Stimulated activated CD4-positive, alpha-beta T cell treated with anti-CD3 and anti-CD28 coated beads, Interleukin-1b, Interleukin-23, amount 100 ng/mL, for 48 hours (primary cell): Measurements from ENCODE around the gene LDAF1.
"Not testable (repeated sequence)": the region's sequence is repeated elsewhere in the genome, so short reads cannot be mapped to it uniquely, and the experiment has no call there.

Source experiments
- DNase-seq: peaks from one replicate; pipeline ENCODE4 v3.0.0-alpha.2; 2020

Gene LDAF1

DNA sequence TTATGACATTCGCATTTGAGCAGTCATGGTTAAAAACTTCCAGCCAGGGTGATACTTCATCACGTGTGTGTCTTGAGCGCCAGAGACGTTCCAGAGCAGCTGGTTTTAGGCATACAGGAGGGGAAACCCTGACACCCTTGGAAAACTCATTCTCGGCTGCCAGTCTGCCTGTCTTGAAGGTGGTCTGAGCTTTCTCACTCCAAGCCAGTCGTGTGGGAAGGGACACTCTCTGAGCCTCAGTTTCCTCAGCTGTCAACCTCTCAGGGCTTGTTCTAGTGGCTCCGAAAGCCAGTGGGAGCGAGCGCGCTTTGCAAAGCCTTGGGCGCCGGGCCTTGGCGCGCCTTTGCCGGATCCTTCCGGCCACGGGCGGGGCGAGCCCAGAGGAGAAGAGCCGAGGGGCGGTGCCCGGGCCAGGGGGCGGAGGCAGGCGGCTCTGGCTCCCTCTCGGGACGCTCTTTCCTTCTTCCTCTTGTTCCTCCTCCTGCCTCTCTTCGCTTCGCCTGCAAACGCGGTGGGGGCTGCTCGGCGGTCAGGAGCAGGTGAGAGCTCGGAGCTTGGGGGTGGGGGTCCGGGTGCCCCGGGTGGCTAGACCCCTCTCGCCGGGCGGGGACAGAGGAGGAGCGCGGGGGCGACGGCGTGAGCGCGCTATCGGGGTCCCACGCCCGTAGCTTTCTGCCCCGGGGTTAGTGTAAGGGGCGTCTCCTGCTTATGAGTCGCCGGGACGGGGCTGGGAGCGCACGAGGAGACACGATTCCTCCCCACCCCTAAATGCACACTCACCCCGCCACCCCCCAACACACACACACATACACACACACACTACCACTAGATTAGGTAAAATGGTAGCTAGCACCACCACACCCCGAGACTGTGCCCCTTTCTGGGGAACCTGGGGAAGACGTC lies at the start of gene LDAF1:
Gene LDAF1 (plus strand): TSS at position 467 of the 903 bp plus-strand sequence. CDS start 2,509 bp downstream, outside the sequence.
- peak; percentile 72 for DNase-seq

- not testable (repeated sequence) for DNase-seq
Observed at GRCh38 chr16:21115551-21115950, 42.9 kb upstream of the LDAF1 start.

- peak; percentile 9 for DNase-seq
Observed at GRCh38 chr16:21116148-21116693, 42.3 kb upstream of the LDAF1 start.

DNA sequence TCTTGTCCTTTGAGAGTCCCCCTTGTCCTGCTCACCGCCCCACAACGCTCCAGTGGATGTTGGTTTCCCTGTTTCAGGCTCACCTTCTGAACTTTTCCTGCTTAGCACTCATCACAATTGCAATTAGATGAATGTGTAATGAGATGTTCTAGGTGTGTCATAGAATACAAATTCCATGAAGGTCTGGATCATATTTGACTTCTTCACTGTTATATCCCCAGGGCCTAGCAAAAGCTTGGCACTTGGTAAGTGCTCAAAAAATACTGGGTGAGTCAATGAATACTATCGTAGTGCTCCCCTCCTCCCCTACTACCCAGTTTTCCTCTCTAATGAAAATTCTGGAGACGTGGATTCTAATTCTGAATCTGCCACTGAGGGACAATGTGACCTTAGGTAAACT lies 40.9 kb upstream of the LDAF1 start:
- DNase-seq, result no peak

DNA sequence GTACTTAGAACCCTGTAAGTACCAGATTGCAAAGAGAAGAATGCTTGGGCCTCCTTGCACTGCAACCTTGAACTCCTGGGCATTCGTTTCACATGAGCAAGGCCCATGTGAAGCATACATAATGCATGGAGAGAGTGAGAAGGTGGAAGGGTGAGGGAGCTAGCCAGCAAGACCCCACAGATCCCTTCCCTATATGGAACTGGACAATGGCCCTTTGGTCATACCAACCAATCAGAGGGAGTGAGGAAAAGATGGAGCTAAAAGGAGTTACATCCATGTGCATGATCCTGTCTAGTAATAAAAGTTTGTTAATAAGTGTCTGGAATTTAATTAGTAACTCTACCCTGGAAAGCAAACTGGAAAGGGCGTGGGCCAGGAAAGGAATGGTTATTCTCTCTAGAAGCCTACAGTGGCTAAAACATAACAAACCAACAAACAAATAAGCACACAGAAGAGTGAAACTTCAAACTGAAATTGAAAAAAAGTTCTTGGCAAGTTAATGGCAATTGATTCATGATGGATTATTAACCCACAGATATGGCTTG lies 37.4 kb upstream of the LDAF1 start:
- no peak for DNase-seq

DNA sequence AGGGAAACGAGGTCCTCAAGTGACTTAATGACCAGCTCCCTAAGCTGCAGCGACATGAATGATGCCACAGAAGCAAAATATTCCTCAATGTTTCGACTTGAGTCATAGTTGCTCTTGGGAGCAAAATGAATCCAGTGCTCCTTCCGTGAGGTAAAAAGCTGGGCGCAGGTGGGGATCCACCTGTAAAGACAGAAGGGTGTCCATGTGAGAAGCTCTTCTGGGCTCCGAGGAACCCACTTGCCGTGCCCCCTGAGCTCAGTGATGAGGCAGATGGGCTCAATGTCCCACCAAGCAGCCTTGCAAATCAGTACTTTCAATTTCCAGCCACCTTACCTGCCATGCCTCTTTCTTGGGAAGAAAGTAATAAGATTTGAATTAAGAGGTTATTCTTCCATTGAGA lies 33.3 kb upstream of the LDAF1 start:
- DNase-seq, result no peak

DNA sequence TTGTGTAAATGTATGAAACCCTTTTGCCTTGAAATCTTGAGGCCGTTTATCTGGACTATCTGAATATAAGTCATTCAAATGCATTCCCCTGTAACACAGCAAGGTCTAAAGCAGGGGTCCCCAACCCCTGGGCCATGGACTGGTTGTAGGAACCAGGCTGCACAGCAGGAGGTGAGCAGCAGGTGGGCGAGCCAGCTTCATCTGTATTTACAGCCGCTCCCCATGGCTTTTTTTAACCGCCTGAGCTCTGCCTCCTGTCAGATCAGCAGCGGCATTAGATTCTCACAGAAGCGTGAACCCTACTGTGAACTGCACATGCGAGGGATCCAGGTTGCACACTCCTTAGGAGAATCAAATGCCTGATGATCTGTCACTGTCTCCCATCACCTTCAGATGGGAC lies 32.0 kb upstream of the LDAF1 start:
- no peak for DNase-seq

- no peak for DNase-seq
Observed at GRCh38 chr16:21128991-21129390, 29.5 kb upstream of the LDAF1 start.

DNA sequence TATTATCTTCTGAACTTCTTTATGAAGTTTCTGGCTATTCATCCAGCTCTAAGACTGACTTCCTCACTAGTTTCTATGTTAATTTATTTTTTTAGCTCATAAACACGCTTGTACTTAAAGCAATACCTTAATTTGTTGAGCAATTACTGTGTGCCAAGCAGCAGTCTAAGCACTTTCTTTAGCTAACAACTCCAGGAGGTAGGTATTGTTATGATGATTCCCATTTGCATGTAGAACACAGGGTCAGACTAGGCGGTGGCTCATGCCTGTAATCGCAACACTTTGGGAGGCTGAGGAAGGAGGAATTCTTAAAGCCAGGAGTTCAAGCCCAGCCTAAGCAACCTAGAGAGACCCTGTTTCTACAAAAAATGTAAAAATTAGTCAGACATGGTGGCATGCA lies 27.7 kb upstream of the LDAF1 start:
- DNase-seq, result no peak

- no peak for DNase-seq
Observed at GRCh38 chr16:21134053-21134452, 24.4 kb upstream of the LDAF1 start.

- DNase-seq, result no peak
Observed at GRCh38 chr16:21145738-21146137, 12.7 kb upstream of the LDAF1 start.

GRCh38 chr16:21150375-21151001 lies 8.0 kb upstream of the LDAF1 start, which contains the start of gene DNAH3:
TSS of gene DNAH3 (minus strand) at chr16:21150846. CDS start at chr16:21150319, 527 bp downstream.
- DNase-seq, result no peak

- DNase-seq, result not testable (repeated sequence)
Observed at GRCh38 chr16:21152160-21153030, 6.1 kb upstream of the LDAF1 start.

GRCh38 chr16:21153124-21153729 lies 5.2 kb upstream of the LDAF1 start:
- not testable (repeated sequence) for DNase-seq

DNA sequence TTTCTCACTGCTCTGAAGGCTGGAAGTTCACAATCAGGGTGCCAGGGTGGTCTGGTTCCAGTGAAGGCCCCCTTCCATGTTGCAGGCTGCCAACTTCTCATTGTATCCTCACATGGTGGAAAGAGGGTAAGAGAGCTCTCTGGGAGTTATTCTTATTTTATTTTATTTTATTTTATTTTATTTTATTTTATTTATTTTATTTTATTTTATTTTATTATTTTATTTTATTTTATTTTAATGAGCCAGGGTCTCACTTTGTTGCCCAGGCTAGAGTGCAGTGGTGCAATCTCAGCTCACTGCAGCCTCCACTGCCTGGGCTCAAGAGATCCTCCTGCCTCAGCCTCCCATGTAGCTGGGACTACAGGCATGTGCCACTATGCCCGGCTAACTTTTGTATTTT lies 2.5 kb upstream of the LDAF1 start:
- not testable (repeated sequence) for DNase-seq

DNA sequence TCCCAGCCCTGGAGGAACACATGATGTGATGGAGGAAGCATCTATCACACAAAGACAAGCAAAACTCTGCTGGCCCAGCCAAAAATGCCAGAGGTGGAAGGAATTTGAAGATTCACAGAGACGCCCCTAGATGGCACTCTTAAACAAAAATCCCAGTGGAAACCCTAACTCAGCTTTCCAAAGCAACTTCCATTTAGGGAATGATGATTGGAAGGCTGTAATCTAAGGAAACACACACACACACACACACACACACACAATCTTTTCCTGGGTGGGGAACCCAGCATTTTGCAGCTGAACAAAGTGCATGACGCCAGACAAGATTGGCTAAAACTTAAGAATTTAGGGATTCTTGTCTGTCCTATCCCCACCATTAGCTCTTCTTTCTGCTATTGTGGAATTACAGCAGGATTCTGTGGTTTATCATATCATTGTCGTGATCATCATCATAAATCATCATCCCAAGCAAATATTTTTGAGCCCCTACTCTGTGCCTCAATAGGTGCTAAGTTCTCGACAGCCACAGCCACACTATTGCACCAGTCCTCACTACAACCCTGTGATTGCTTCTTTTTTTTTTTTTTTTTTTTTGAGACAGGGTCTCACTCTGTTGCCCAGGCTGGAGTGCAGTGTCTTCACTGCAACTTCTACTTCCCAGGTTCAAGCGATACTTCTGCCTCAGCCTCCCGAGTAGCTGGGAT lies 1.6 kb upstream of the LDAF1 start:
- no peak for DNase-seq

DNA sequence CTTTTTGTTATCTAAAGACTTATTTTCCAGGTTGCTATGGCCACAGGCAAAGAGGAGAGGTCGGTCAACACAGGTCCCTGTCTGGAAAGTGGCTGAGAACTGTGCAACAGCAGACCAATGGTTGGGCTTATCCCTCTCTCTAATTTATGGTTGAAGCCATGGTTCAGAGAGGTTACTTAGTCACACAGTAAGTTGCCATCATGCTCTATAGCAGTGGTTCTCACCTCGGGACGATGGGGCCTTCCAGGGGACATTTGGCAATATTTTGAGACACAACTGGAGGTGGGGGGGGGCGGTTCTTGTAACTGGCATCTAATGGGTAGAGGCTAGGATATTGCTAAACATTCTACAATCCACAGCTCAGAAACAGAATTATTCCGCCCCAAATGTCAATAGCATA lies 842 bp upstream of the LDAF1 start:
- DNase-seq, result no peak

- DNase-seq, result no peak
Observed at GRCh38 chr16:21159281-21159951, 942 bp downstream of the LDAF1 start.

DNA sequence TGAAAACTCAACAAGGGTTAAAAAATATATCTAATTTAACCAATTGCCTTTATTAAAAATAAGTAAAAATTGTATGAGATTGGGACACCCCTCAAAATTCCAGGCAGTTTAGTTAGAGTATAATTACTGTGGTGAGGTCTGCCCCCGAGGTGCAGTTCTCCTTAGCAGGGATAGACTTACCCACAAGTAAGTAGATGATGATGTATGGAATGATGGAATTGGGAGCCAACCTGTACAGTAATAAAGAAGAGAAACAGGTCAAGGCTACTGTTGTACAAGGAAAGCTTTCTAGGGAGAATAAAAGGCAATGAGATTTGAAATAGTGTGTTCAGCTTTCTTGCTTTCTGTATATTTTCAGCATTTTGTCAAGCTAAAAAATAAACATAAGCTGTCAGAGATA lies 1.8 kb downstream of the LDAF1 start:
- no peak for DNase-seq

DNA sequence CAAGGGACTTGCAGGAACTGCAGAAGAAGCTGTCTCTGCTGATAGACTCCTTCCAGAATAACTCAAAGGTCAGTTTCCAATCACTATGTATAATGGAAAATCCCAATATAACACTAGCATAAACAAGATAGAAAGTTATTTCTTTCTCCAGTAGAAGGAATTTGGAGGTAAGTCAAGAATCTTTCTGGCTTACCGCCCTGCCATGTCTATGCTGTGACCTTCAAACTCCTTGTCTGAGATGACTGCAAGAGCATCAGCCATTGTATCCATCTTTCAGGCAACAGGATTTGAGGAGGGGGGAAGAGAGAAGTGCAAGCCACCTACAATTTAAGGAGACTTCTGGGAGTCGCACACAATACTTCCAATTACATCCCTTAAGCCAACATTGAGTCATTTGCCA lies 2.7 kb downstream of the LDAF1 start:
- no peak for DNase-seq

DNA sequence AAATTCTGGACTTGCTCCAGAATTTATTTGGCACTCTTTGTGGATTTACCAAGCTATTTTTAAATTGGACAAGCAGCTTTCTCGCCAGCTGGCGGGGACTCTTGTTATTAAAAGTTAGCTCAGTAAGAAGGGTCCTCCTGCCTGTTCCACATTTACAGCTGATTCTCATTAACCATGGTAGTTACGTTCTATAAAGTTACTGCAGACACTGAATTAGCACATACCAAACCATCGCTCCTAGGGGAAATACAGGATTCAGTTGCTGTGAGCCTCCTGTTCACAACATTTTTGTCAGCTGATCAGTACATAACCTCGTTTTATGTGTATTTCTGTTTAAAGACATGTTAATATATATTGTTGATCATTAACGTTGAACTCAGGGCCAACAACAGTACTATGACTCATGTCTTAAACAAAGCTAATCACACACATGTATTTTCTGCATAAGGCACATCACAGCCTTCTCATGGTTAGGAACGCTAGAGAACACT lies 4.2 kb downstream of the LDAF1 start:
- no peak for DNase-seq
